Activated CD4-positive, alpha-beta memory T cell treated with anti-CD3 and anti-CD28 coated beads for 36 hours (primary cell): ENCODE data around the gene SEMA6B. TPM values are rescaled to one million over a fixed set of nuclear protein-coding genes. Genes with fewer than 3 reads are reported as not detected.

Experiments
- CTCF ChIA-PET: fragments of 350-600 bp; sonication (Branson Sonifier 250); formaldehyde crosslinking; loops from one replicate; lab custom pipeline; 2021; ENCODE audit warnings: antibody characterized with exemption, inconsistent platforms; lab: Charles Lee
- POLR2A ChIA-PET: fragments of 350-600 bp; sonication (Branson Sonifier 250); formaldehyde crosslinking; loops from one replicate; lab custom pipeline; 2021; ENCODE audit warnings: antibody characterized with exemption; lab: Charles Lee
- DNase-seq: peaks from one replicate; pipeline ENCODE4 v3.0.0-alpha.2; 2020
- H3K27ac Mint-ChIP-seq: one replicate; pipeline ENCODE4 v1.8.0; 2021; ENCODE audit warnings: mixed read lengths
- H3K27me3 Mint-ChIP-seq: one replicate; pipeline ENCODE4 v1.8.0; 2021; ENCODE audit warnings: mixed read lengths
- H3K36me3 Mint-ChIP-seq: one replicate; pipeline ENCODE4 v1.8.0; 2021; ENCODE audit warnings: mixed read lengths
- H3K4me1 Mint-ChIP-seq: one replicate; pipeline ENCODE4 v1.8.0; 2021; ENCODE audit warnings: low read depth, mixed read lengths
- H3K4me3 Mint-ChIP-seq: one replicate; pipeline ENCODE4 v1.8.0; 2021; ENCODE audit warnings: mild to moderate bottlenecking, mixed read lengths
- H3K9me3 Mint-ChIP-seq: one replicate; pipeline ENCODE4 v1.8.0; 2021; ENCODE audit warnings: mixed read lengths
- intact Hi-C: fragments of 100-400 bp; cut with micrococcal nuclease; formaldehyde crosslinking; loops from one replicate; pipeline ENCODE4 v1.15.1; 2023
- total RNA-seq, 2 experiments: library from RNA; stranded (reverse); gene quantifications; one replicate each; pipeline ENCODE4 v1.2.3, GENCODE V29; 2021

The SEMA6B gene
- total RNA-seq = under 1 TPM in 1 of 2 experiments, not detected in 1; 0.19 TPM

- H3K4me1 Mint-ChIP-seq = no peaks in the 10 kb centered on the region
Observed at GRCh38 chr19:4559569-4559968, at the start of gene SEMA6B. Gene SEMA6B (minus strand): TSS chr19:4559684. CDS start chr19:4558457, 1,227 bp downstream.

GRCh38 chr19:4606921-4607678 is 47.6 kb upstream of the SEMA6B start:
- Mint-ChIP-seq H3K9me3 (no peaks in the 10 kb centered on the region), H3K27me3 (peaks cover 15% of the 10 kb centered on the region), H3K36me3 (no peaks in the 10 kb centered on the region), H3K27ac (no peak overlapping the region), H3K4me3 (no peak overlapping the region), H3K4me1 (no peaks in the 10 kb centered on the region)
- ChIA-PET CTCF (no interaction called here), POLR2A (no interaction called here)
- no peak for DNase-seq
- intact Hi-C loops = no loop called here

More at GRCh38 chr19:4559569-4559968, at the start of gene SEMA6B:
- POLR2A ChIA-PET = no interaction called here
- no peak for DNase-seq
- intact Hi-C loops = no loop called here
- Mint-ChIP-seq H3K27me3 (no peaks in the 10 kb centered on the region), H3K27ac (no peak within 1 kb of the TSS), H3K36me3 (no peaks in the 10 kb centered on the region), H3K9me3 (no peaks in the 10 kb centered on the region), H3K4me3 (no peak within 1 kb of the TSS)
- CTCF ChIA-PET = interaction anchor here (0.9 to 2.2 kb wide), 4 partner anchors 12 to 77 kb away, joined by 3 to 11 read pairs (median 4); no protein-coding TSS in a partner anchor

- no peaks in the 10 kb centered on the region for H3K9me3 Mint-ChIP-seq
- no peak overlapping the region for H3K4me3 Mint-ChIP-seq
- H3K27me3 Mint-ChIP-seq = peaks cover 19% of the 10 kb centered on the region
- POLR2A ChIA-PET = no interaction called here
- H3K27ac Mint-ChIP-seq = no peak overlapping the region
- intact Hi-C loops = no loop called here
- H3K36me3 Mint-ChIP-seq = no peaks in the 10 kb centered on the region
- H3K4me1 Mint-ChIP-seq = no peaks in the 10 kb centered on the region
- DNase-seq = no peak
- CTCF ChIA-PET = no interaction called here
Observed at GRCh38 chr19:4606181-4606580, 46.7 kb upstream of the SEMA6B start.

GRCh38 chr19:4604912-4605311 is 45.4 kb upstream of the SEMA6B start:
- ChIA-PET POLR2A (interaction anchor here (0.9 kb wide), 1 partner anchor 31 kb away, joined by 5 read pairs; no protein-coding TSS in a partner anchor), CTCF (interaction anchor here (1.5 kb wide), 1 partner anchor 31 kb away, joined by 5 read pairs; no protein-coding TSS in a partner anchor)
- Mint-ChIP-seq H3K27me3 (peaks cover 20% of the 10 kb centered on the region), H3K4me3 (no peak overlapping the region), H3K27ac (no peak overlapping the region), H3K4me1 (no peaks in the 10 kb centered on the region), H3K9me3 (no peaks in the 10 kb centered on the region), H3K36me3 (no peaks in the 10 kb centered on the region)
- intact Hi-C loops = no loop called here
- no peak for DNase-seq

GRCh38 chr19:4602915-4603314 is 43.4 kb upstream of the SEMA6B start:
- Mint-ChIP-seq H3K27ac (no peak overlapping the region), H3K36me3 (no peaks in the 10 kb centered on the region), H3K27me3 (peaks cover 29% of the 10 kb centered on the region), H3K9me3 (no peaks in the 10 kb centered on the region), H3K4me3 (no peak overlapping the region), H3K4me1 (peaks cover 6% of the 10 kb centered on the region)
- intact Hi-C loops = no loop called here
- CTCF ChIA-PET = no interaction called here
- POLR2A ChIA-PET = no interaction called here
- DNase-seq = no peak

GRCh38 chr19:4602173-4602788 is 42.8 kb upstream of the SEMA6B start:
- DNase-seq = no peak
- H3K36me3 Mint-ChIP-seq = no peaks in the 10 kb centered on the region
- intact Hi-C loops = no loop called here
- ChIA-PET CTCF (no interaction called here), POLR2A (no interaction called here)
- no peak overlapping the region for H3K4me3 Mint-ChIP-seq
- no peaks in the 10 kb centered on the region for H3K9me3 Mint-ChIP-seq
- peaks cover 9% of the 10 kb centered on the region for H3K4me1 Mint-ChIP-seq
- H3K27me3 Mint-ChIP-seq = peaks cover 30% of the 10 kb centered on the region
- H3K27ac Mint-ChIP-seq = no peak overlapping the region

- CTCF ChIA-PET = interaction anchor here (0.6 kb wide), 1 partner anchor 144 kb away, joined by 3 read pairs; no protein-coding TSS in a partner anchor
- no peak overlapping the region for H3K27ac Mint-ChIP-seq
- H3K4me1 Mint-ChIP-seq = peaks cover 11% of the 10 kb centered on the region
- H3K4me3 Mint-ChIP-seq = no peak overlapping the region
- no peaks in the 10 kb centered on the region for H3K36me3 Mint-ChIP-seq
- POLR2A ChIA-PET = no interaction called here
- intact Hi-C loops = no loop called here
- no peaks in the 10 kb centered on the region for H3K9me3 Mint-ChIP-seq
- H3K27me3 Mint-ChIP-seq = peaks cover 28% of the 10 kb centered on the region
- DNase-seq = no peak
Observed at GRCh38 chr19:4600893-4601292, 41.4 kb upstream of the SEMA6B start.

GRCh38 chr19:4600082-4600481 is 40.6 kb upstream of the SEMA6B start:
- Mint-ChIP-seq H3K4me3 (no peak overlapping the region), H3K9me3 (no peaks in the 10 kb centered on the region), H3K27me3 (peaks cover 31% of the 10 kb centered on the region), H3K36me3 (no peaks in the 10 kb centered on the region), H3K4me1 (peaks cover 11% of the 10 kb centered on the region), H3K27ac (no peak overlapping the region)
- DNase-seq = no peak
- ChIA-PET CTCF (no interaction called here), POLR2A (no interaction called here)
- intact Hi-C loops = no loop called here

- Mint-ChIP-seq H3K9me3 (no peaks in the 10 kb centered on the region), H3K4me1 (peaks cover 11% of the 10 kb centered on the region), H3K4me3 (no peak overlapping the region), H3K27ac (no peak overlapping the region), H3K27me3 (peaks cover 39% of the 10 kb centered on the region), H3K36me3 (no peaks in the 10 kb centered on the region)
- no peak for DNase-seq
- ChIA-PET CTCF (no interaction called here), POLR2A (no interaction called here)
- intact Hi-C loops = no loop called here
Observed at GRCh38 chr19:4598712-4599111, 39.2 kb upstream of the SEMA6B start.

GRCh38 chr19:4597975-4598671 is 38.6 kb upstream of the SEMA6B start:
- POLR2A ChIA-PET = no interaction called here
- intact Hi-C loops = no loop called here
- Mint-ChIP-seq H3K36me3 (no peaks in the 10 kb centered on the region), H3K4me3 (no peak overlapping the region), H3K27me3 (peaks cover 40% of the 10 kb centered on the region), H3K27ac (no peak overlapping the region), H3K9me3 (no peaks in the 10 kb centered on the region), H3K4me1 (peaks cover 11% of the 10 kb centered on the region)
- DNase-seq = peak; percentile 63
- CTCF ChIA-PET = interaction anchor here (0.6 kb wide), 1 partner anchor 934 kb away, joined by 3 read pairs; no protein-coding TSS in a partner anchor

GRCh38 chr19:4597278-4597974 is 37.9 kb upstream of the SEMA6B start:
- no peaks in the 10 kb centered on the region for H3K36me3 Mint-ChIP-seq
- peak; percentile 15 for DNase-seq
- no peak overlapping the region for H3K27ac Mint-ChIP-seq
- CTCF ChIA-PET = interaction anchor here (0.6 kb wide), 1 partner anchor 934 kb away, joined by 3 read pairs; no protein-coding TSS in a partner anchor
- H3K27me3 Mint-ChIP-seq = peaks cover 47% of the 10 kb centered on the region
- no peak overlapping the region for H3K4me3 Mint-ChIP-seq
- POLR2A ChIA-PET = no interaction called here
- peaks cover 11% of the 10 kb centered on the region for H3K4me1 Mint-ChIP-seq
- H3K9me3 Mint-ChIP-seq = no peaks in the 10 kb centered on the region
- intact Hi-C loops = no loop called here
